A673 (cell line): ENCODE data around the gene MYO5A. TPM values are rescaled to one million over a fixed set of nuclear protein-coding genes. Genes with fewer than 3 reads are reported as not detected.

Source experiments
- BruUV-seq: library from RNA; stranded (reverse); fragments of 400-500 nt; replicated peaks from 2 replicates; lab custom pipeline; 2021; lab: Mats Ljungman, UMichigan
- CTCF ChIA-PET: fragments of 300-600 bp; sonication (Branson Sonifier 250); formaldehyde crosslinking; loops from one replicate; lab custom pipeline; 2022; ENCODE audit warnings: antibody characterized with exemption; lab: Charles Lee
- POLR2A ChIA-PET: fragments of 300-600 bp; sonication (Branson Sonifier 250); formaldehyde crosslinking; loops from one replicate; lab custom pipeline; 2022; ENCODE audit warnings: antibody characterized with exemption; ENCODE audit not compliant: low non-redundant PET; lab: Charles Lee
- DNase-seq: peaks from one replicate; pipeline ENCODE4 v3.0.0-alpha.2; 2015; ENCODE audit warnings: low spot score
- H3K27ac ChIP-seq: fragments of 200-600 bp; sonication (generic); 2 replicates; pipeline ENCODE4 v1.5.1; 2016; ENCODE audit warnings: mixed run types, low read depth, mild to moderate bottlenecking, mixed read lengths, antibody characterized with exemption, low read length; ENCODE audit not compliant: poor library complexity, severe bottlenecking
- H3K27me3 ChIP-seq: fragments of 200-600 bp; sonication (generic); replicated peaks from 2 replicates; pipeline ENCODE4 v1.6.1; 2017; ENCODE audit warnings: mixed run types, low read depth, mild to moderate bottlenecking, mixed read lengths, antibody characterized with exemption, low read length; ENCODE audit not compliant: insufficient read depth, poor library complexity
- H3K36me3 ChIP-seq: fragments of 200-600 bp; sonication (generic); 2 replicates; pipeline ENCODE4 v1.6.1; 2016; ENCODE audit warnings: mixed run types, mild to moderate bottlenecking, mixed read lengths, antibody characterized with exemption, low read length; ENCODE audit not compliant: insufficient read depth, poor library complexity, severe bottlenecking
- H3K4me1 ChIP-seq: fragments of 200-600 bp; sonication (generic); 2 replicates; pipeline ENCODE4 v1.6.1; 2017; ENCODE audit warnings: mixed run types, mild to moderate bottlenecking, mixed read lengths, antibody characterized with exemption, low read length; ENCODE audit not compliant: insufficient read depth, poor library complexity, severe bottlenecking
- H3K4me3 ChIP-seq: fragments of 200-600 bp; sonication (generic); 2 replicates; pipeline ENCODE4 v1.5.1; 2016; ENCODE audit warnings: low read depth, mixed run types, mild to moderate bottlenecking, mixed read lengths, low read length; ENCODE audit not compliant: poor library complexity, severe bottlenecking
- H3K9me3 ChIP-seq: fragments of 200-600 bp; sonication (generic); 2 replicates; pipeline ENCODE4 v1.6.1; 2016; ENCODE audit warnings: mixed run types, low read depth, mild to moderate bottlenecking, mixed read lengths, antibody characterized with exemption, low read length; ENCODE audit not compliant: poor library complexity, severe bottlenecking
- EZH2 ChIP-seq: fragments of 200-600 bp; sonication (generic); IDR thresholded peaks from 2 replicates; pipeline ENCODE4 v1.6.1; 2017; ENCODE audit warnings: borderline replicate concordance, low read depth, mild to moderate bottlenecking, mixed read lengths, antibody characterized with exemption, low read length; ENCODE audit not compliant: poor library complexity, severe bottlenecking
- intact Hi-C: fragments of 100-400 bp; cut with micrococcal nuclease; formaldehyde crosslinking; loops from one replicate; pipeline ENCODE4 v1.10.0; 2022; ENCODE audit not compliant: unreplicated experiment
- total RNA-seq: library from RNA; stranded (reverse); gene quantifications from 2 replicates; pipeline ENCODE4 v1.2.3, GENCODE V29; 2021
- TF ChIP-seq, protein P1 (sequence below): fragments of 300-800, 200-600 bp; sonication (generic); conservative IDR thresholded peaks from 2 replicates; pipeline ENCODE4 v1.5.1; 2017; ENCODE audit warnings: low read depth, mild to moderate bottlenecking, antibody characterized with exemption, low read length, moderate library complexity, mixed read lengths

Gene MYO5A
- total RNA-seq, 1 experiment from 2014 or later, result 16.8 TPM

DNA sequence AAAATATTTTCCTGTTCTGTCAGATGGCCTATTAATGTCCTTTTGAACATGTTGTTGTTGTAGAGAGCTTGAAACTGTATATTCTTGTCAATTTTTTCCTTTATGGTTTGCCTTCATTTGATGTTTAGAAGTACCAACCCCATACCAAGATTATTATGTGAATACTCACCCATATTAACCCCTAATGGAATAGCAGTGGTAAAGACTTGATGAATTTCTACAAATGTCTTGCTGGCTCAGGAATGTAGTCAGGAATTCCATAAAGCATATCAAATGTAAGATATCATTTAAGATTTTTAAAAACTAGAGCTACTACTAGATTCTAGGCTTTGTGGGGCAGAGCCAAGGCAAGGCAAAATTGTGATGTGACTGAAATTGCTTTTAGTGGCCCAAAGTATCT, 30.0 kb downstream of the MYO5A start:
- no peaks in the 10 kb centered on the region for H3K27me3 ChIP-seq
- H3K27ac ChIP-seq, result no peak overlapping the region
- no TSS peak for BruUV-seq
- ChIA-PET POLR2A (no interaction called here), CTCF (no interaction called here)
- TF ChIP-seq, protein P1, sequence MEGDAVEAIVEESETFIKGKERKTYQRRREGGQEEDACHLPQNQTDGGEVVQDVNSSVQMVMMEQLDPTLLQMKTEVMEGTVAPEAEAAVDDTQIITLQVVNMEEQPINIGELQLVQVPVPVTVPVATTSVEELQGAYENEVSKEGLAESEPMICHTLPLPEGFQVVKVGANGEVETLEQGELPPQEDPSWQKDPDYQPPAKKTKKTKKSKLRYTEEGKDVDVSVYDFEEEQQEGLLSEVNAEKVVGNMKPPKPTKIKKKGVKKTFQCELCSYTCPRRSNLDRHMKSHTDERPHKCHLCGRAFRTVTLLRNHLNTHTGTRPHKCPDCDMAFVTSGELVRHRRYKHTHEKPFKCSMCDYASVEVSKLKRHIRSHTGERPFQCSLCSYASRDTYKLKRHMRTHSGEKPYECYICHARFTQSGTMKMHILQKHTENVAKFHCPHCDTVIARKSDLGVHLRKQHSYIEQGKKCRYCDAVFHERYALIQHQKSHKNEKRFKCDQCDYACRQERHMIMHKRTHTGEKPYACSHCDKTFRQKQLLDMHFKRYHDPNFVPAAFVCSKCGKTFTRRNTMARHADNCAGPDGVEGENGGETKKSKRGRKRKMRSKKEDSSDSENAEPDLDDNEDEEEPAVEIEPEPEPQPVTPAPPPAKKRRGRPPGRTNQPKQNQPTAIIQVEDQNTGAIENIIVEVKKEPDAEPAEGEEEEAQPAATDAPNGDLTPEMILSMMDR, result no peak
- no peak for TF ChIP-seq EZH2
- H3K36me3 ChIP-seq, result no peaks in the 10 kb centered on the region
- H3K4me3 ChIP-seq, result no peak overlapping the region
- H3K9me3 ChIP-seq, result no peaks in the 10 kb centered on the region
- DNase-seq, result no peak
- intact Hi-C loops, result no loop called here
- H3K4me1 ChIP-seq, result peaks cover 6% of the 10 kb centered on the region

DNA sequence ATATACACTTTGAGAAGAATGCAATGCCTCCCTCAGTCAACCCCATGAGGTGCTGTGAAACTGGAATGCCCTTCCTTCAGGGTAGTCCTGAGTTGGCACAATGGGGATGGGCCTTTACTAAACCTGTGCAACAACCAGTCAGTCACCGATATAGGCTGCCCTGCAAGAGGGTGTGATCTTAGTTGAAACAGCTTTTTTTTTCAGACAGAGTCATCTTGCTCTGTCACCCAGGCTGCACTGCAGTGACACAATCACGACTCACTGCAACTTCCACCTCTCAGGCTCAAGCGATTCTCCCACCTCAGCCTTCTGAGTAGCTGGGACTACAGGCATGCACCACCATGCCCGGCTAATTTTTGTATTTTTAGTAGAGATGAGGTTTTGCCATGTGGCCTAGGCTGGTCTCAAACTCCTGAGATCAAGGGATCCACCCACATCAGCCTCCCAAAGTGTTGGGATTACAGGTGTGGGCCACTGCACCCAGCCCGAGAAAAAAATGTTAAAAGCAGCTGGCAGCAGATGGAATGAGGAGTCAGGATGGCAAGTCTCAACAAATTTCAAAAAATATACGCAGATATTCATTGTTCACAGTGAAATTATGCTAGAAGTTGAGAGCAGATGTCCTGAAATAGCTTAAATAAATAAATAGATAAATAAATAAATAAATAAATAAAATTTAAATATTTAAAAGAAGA, 31.8 kb downstream of the MYO5A start:
- Histone ChIP-seq H3K4me1 (peaks cover 6% of the 10 kb centered on the region), H3K27me3 (no peaks in the 10 kb centered on the region), H3K4me3 (no peak overlapping the region), H3K27ac (no peak overlapping the region), H3K36me3 (no peaks in the 10 kb centered on the region), H3K9me3 (no peaks in the 10 kb centered on the region)
- TF ChIP-seq, protein P1, result no peak
- no peak for TF ChIP-seq EZH2
- intact Hi-C loops, result no loop called here
- CTCF ChIA-PET, result no interaction called here
- no peak for DNase-seq
- no TSS peak for BruUV-seq
- POLR2A ChIA-PET, result no interaction called here

DNA sequence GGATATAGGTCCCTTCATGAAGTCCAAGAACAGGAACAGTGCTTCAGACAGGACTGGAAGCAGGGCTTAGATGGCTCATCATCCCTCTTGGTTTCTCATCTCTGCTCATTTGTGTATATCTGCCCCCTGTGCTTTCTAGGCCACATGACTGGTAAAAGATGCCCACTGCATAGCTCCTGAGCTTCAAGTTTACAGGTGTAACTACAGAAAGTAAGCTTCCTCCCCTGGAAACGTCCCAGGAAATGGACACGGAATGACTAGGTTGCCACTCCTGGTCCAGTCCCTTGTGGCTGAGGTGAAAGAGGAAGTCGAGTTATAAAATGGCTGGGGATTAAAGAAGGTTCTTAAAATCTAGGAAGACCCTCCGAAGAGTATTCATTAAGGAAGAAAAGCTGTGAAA, 32.5 kb downstream of the MYO5A start:
- H3K4me3 ChIP-seq, result no peak overlapping the region
- POLR2A ChIA-PET, result interaction anchor here (0.5 kb wide), 1 partner anchor 56 kb away, joined by 12 read pairs; no protein-coding TSS in a partner anchor
- CTCF ChIA-PET, result no interaction called here
- no peaks in the 10 kb centered on the region for H3K27me3 ChIP-seq
- no peaks in the 10 kb centered on the region for H3K36me3 ChIP-seq
- intact Hi-C loops, result no loop called here
- no peak for TF ChIP-seq EZH2
- TF ChIP-seq, protein P1, result no peak
- H3K4me1 ChIP-seq, result peaks cover 6% of the 10 kb centered on the region
- no peaks in the 10 kb centered on the region for H3K9me3 ChIP-seq
- no TSS peak for BruUV-seq
- no peak for DNase-seq
- no peak overlapping the region for H3K27ac ChIP-seq
